Stimulated activated CD4-positive, alpha-beta T cell treated with anti-CD3 and anti-CD28 coated beads, Interleukin-12 subunit alpha, Interleukin-12 subunit beta, amount 100 ng/mL, for 24 hours (primary cell): ENCODE data around the gene ROM1.
"Not testable (repeated sequence)": the region's sequence is repeated elsewhere in the genome, so short reads cannot be mapped to it uniquely, and the experiment has no call there.

ENCODE experiments used
- DNase-seq, 2 experiments: peaks; one replicate each; pipeline ENCODE4 v3.0.0-alpha.2; 2020; ENCODE audit warnings: low read depth in 2 of 2

The ROM1 gene

GRCh38 chr11:62610403-62610802, 2.7 kb upstream of the ROM1 start:
- no peak for DNase-seq

GRCh38 chr11:62610814-62611704, 2.0 kb upstream of the ROM1 start:
- DNase-seq = no peak

GRCh38 chr11:62611705-62612365, 1.2 kb upstream of the ROM1 start:
- DNase-seq = peak in 1 of 2 experiments; percentile 47

- DNase-seq = no peak
These were observed 278 bp downstream of the ROM1 start for GRCh38 chr11:62613291-62613778.

GRCh38 chr11:62614275-62614674, 1.2 kb downstream of the ROM1 start:
- peak; percentile 47 to 57 for DNase-seq

GRCh38 chr11:62615521-62615920, 2.5 kb downstream of the ROM1 start:
- no peak for DNase-seq

GRCh38 chr11:62616957-62617356, 3.9 kb downstream of the ROM1 start:
- not testable (repeated sequence) for DNase-seq

- no peak for DNase-seq
These were observed 8.0 kb downstream of the ROM1 start for GRCh38 chr11:62621027-62621566.

- peak; percentile 92 to 94 for DNase-seq
These were observed 8.8 kb downstream of the ROM1 start, which contains the start of gene B3GAT3 for GRCh38 chr11:62621567-62622470. Gene B3GAT3 (minus strand): TSS chr11:62621986. CDS start chr11:62621947, 39 bp downstream.

DNA sequence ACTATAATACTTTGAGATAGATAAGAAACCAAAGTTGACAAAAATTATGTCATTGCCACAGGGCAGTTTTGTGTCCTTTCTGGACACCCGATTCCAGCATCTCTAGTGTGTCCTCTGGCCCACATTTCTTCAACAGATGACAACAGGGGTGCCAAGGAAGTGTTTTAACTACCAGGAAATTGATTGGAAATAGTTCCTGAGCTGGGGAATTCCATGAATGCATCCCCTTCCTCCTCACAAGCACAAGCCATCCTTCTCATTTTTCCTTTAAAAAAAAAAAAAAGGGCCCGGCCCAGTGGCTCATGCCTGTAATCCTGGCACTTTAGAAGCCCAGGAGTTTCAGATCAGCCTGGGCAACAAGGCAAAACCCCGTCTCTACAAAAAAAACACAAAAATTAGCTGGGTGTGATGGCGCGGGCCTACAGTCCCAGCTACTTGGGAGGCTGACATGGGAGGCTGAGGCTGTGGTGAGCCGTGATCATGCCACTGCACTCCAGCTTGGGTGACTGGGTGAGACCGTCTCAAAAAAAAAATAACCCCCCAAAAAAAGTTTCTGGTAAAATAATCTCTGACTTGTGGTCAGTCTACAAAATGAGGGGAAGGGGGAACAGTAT, 9.5 kb downstream of the ROM1 start:
- no peak for DNase-seq

DNA sequence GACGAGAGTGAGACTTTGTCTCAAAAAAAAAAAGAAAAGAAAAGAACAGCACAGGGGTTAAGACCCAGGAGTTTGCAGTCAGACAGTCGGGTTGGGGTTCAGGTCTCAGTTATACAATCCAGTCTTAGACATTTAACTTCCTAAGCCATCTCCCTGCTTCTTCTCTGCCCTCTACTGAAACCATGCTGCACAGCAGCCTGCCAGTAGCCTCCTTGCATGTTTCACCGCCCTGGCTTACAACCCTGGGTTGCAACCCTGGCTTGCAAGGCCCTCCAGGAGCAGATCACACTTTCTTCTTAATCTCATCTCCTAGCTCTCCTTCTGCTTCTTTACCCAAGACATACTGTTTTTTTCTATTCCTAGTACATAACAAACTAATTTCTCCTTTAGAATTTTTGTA, 14.7 kb downstream of the ROM1 start:
- DNase-seq = no peak

DNA sequence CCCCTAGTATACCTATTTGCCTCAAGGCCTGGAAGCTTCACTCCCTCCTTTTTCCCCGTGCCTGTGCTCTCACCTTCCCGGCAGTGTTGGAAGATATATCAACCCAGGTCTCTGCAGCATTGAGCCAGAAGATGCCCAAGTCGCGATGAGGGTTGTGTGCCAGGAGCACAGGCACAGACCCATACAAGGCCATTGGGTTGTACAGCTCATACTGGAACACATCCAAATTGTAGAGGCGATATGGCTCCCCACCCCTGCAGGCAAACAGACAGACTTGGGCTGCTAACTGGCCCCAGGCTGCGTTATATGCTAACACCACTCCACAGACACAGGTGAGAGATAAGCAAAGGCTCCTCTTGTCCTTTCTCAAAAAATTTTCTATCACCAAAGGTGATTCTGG, 19.4 kb downstream of the ROM1 start:
- no peak for DNase-seq

GRCh38 chr11:62644220-62644619, 31.2 kb downstream of the ROM1 start:
- DNase-seq = no peak

- DNase-seq = no peak
These were observed 32.6 kb downstream of the ROM1 start for GRCh38 chr11:62645671-62645945.

- DNase-seq = peak; percentile 99 to 100
These were observed 33.1 kb downstream of the ROM1 start, which contains the start of gene GANAB for GRCh38 chr11:62645946-62646824. Gene GANAB (minus strand): TSS chr11:62646613. CDS start chr11:62646599, 14 bp downstream.

GRCh38 chr11:62646825-62647608, 34.0 kb downstream of the ROM1 start:
- no peak for DNase-seq

DNA sequence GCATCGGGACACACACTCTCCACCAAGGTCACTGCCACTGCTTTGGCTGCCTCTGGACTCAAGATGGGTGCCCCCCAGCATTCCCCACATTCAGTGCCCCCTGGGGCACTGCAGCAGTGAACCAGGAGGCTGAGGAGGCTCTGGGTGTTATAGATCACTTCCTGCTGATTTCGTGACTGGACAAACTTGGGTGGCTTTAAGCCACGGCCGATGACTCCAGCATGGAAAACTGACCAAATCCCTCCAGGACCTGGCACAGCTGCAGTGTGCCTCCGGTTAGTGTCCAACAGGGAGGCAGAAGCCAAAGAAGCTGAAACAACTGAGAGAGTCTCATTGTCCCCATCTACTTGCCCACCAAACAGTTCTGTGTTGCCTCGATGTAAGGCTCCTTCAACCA, 34.5 kb downstream of the ROM1 start:
- DNase-seq = no peak

GRCh38 chr11:62648185-62648966, 35.3 kb downstream of the ROM1 start:
- no peak for DNase-seq

DNA sequence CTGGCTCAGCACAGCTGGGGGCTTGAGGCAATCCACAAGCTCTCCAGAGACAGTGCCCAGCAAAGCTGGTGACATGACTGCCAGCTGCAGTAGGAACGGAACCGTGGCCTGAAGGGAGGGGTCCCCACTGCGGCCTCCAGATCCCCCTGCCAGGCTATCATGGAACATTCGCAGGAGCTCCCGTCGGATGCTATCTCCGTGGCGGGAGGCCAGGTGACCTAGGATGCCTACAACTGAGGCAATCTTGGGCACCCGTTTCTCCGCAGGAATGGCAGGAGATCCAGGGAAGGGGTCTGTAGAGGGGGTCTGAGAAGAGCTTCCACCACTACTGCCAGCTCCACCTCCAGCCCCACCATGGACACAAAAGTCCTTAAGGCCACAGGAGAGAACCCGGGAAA, 35.9 kb downstream of the ROM1 start:
- DNase-seq = no peak
